ENCODE data around the gene DIDO1.
A peak's percentile ranks its signal among the peaks of the same experiment; 100 is the strongest.

GRCh38 chr20:62967628-62968351 lies 41.5 kb upstream of the DIDO1 start:
- TF ChIP-seq, protein P1, sequence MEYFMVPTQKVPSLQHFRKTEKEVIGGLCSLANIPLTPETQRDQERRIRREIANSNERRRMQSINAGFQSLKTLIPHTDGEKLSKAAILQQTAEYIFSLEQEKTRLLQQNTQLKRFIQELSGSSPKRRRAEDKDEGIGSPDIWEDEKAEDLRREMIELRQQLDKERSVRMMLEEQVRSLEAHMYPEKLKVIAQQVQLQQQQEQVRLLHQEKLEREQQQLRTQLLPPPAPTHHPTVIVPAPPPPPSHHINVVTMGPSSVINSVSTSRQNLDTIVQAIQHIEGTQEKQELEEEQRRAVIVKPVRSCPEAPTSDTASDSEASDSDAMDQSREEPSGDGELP (IDR thresholded peaks at IDR 0.05; ENCODE audit: borderline replicate concordance, low read depth), result no peak
- TF ChIP-seq EZH2 (conservative IDR thresholded peaks at IDR 0.05; ENCODE audit: low read depth, low read length), result no peak
- TF ChIP-seq POLR2AphosphoS5 (IDR thresholded peaks at IDR 0.05; ENCODE audit: low read depth, low read length), result peak; percentile 52; the same call in 1 of the 2 replicates
- TF ChIP-seq, protein P2, sequence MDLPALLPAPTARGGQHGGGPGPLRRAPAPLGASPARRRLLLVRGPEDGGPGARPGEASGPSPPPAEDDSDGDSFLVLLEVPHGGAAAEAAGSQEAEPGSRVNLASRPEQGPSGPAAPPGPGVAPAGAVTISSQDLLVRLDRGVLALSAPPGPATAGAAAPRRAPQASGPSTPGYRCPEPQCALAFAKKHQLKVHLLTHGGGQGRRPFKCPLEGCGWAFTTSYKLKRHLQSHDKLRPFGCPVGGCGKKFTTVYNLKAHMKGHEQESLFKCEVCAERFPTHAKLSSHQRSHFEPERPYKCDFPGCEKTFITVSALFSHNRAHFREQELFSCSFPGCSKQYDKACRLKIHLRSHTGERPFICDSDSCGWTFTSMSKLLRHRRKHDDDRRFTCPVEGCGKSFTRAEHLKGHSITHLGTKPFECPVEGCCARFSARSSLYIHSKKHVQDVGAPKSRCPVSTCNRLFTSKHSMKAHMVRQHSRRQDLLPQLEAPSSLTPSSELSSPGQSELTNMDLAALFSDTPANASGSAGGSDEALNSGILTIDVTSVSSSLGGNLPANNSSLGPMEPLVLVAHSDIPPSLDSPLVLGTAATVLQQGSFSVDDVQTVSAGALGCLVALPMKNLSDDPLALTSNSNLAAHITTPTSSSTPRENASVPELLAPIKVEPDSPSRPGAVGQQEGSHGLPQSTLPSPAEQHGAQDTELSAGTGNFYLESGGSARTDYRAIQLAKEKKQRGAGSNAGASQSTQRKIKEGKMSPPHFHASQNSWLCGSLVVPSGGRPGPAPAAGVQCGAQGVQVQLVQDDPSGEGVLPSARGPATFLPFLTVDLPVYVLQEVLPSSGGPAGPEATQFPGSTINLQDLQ (CRISPR knock-in tag; IDR thresholded peaks at IDR 0.05), result no peak
- TF ChIP-seq GLI4 (CRISPR knock-in tag; IDR thresholded peaks at IDR 0.05; ENCODE audit: borderline replicate concordance), result no peak
- TF ChIP-seq FOXM1 (CRISPR knock-in tag; IDR thresholded peaks at IDR 0.05), result no peak

Measured in HepG2 (cell line).